ENCODE measurements around the gene LANCL3.
"Not testable (repeated sequence)": the region's sequence is repeated elsewhere in the genome, so short reads cannot be mapped to it uniquely, and the experiment has no call there.

Gene LANCL3

DNA sequence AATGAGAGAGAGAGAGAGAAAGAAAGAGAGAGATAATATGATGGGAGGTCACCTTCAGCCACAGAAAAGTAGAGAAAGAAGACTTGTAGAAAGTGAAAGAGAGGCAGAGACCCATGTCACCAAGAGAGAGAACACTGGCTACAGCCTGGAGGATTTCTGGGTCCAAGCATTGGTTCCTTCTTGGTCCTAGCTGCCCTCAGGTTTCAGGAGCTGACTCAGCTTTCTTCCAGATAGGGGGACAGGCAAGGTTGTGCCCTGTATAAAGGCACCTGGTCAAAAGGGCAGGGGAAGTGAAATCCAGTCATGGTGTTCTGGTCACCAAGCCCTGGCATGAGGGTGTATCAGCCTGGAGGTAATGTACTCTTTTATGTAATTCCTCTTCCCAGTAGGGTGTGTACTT, 66.6 kb downstream of the LANCL3 start:
- no peak for DNase-seq

DNA sequence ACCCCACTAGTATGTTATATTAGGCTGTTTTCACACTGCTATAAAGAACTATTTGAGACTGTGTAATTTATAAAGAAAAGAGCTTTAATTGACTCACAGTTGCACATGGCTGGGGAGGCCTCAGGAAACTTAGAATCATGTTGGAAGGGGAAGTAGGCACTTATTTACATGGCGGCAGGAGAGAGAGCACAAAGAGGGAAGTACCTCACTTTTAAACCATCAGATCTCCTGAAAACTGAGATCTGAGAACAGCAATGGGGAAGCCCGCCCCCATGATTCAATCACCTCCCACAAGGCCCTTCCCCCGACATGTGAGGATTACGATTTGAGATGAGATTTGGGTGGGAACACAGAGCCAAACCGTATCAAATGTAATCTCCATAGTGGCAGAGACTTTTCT, 68.7 kb downstream of the LANCL3 start:
- DNase-seq = no peak

DNA sequence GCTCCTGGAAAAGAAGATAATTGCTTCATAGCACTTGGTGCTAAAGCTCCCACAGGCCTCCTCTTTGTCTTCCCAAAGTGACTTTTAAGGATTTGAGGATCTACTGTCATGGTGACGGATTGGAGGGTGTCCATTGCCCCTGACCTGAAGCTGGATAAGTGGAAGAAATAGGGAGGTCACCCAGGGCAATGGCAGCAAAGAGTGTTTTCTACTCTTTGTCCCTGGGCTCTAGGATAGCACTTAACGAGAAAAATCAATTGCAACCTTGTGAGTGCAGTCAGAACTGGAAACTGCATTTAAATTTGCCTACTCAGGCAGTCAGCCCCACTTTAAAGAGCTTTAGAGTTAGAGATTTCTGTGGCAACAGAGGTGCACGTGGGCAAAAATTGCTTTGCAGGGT, 70.4 kb downstream of the LANCL3 start:
- no peak for DNase-seq

DNA sequence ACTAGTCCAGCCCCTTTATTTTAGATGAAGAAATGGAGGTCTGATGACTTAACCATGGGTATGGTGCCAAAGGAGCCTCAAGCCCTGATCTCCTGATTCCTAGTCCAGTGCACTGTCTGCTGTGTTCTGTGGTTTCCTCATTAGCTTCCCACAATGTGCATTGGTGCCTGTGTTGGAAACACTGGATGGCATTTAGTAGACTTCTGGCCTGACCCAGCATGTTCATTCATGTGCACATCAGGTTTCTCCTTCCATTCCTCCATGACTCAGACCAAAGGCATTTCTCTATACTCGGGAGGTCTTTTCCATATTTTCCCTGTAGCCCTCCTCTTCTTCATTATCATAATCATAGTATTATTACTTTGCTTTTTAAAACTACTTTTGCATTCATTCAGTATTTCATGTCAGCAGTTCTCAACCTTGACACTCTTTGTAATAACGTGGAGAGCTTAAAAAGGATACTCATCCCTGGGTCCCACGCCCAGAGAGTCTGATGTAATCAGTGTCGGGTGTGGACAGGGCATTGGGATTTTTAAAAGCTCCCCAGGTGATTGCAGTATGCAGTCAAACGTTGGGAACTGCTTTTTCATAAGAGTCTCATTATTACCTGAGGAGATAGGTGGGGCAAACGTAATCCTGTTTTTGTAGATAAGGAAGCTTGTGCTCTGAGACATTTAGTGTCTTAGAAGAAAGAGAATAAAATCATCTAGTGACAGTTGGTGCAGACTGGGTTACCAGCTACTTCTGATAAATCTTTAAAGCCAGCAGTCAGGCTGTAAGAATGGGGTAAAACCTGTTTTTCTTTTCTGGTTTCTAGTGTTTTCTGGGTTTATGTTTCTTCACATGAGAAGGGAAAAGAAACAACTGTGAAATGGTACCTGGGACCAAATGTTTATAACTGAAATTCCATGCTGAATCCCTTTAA, 73.2 kb downstream of the LANCL3 start:
- DNase-seq = no peak

DNA sequence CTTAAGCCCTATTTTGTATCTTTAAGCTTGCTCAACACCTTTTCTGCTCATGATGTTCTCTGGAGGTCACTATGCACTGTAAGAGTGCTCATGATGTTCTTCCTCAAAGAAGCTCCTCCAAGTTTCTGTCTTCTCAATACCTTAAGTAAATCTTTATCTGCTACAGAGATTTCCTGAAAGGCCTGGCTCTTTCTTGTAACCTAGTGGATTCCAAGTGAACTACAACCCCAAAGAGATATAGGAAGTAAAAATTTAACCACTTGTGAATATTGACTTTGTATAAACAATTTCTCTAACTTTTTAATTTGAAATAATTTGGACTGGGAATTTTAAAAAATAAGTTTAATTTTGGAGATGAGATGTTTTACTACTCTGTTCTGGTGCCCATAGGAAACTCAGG, 74.8 kb downstream of the LANCL3 start:
- no peak for DNase-seq

DNA sequence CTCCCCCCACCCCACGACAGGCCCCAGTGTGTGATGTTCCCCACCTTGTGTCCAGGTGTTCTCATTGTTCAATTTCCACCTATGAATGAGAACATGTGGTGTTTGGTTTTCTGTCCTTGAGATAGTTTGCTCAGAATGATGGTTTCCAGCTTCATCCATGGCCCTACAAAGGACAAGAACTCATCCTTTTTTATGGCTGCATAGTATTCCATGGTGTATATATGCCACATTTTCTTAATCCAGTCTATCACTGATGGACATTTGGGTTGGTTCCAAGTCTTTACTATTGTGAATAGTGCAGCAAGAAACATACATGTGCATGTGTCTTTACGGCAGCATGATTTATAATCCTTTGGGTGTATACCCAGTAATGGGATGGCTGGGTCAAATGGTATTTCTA, 79.4 kb downstream of the LANCL3 start:
- DNase-seq = not testable (repeated sequence)

DNA sequence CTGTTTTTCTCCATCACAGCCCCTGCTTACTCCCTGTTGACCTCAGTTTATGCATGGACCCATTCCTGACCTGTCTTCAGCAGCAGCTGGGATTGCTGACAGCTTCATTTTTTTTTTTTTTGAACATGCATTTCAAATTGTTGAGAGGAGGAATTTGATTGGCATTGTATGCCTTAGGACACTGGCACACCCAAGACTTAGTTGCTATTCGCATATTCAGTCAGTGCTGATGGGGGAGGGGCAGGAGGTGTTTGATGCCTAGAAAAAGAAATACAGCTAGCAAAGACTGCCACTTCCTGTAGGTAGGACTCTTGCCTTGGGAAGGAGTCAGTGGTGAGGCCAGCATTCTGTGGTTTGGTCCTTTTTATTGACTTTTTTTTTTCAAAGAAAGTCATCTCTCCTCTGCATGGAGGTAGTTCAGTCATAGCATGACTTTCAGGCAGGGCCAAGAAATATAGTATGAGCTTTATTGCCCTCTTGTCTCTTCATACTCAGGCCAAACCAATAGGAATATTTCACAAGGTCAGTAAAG, 80.5 kb downstream of the LANCL3 start:
- DNase-seq = no peak

DNA sequence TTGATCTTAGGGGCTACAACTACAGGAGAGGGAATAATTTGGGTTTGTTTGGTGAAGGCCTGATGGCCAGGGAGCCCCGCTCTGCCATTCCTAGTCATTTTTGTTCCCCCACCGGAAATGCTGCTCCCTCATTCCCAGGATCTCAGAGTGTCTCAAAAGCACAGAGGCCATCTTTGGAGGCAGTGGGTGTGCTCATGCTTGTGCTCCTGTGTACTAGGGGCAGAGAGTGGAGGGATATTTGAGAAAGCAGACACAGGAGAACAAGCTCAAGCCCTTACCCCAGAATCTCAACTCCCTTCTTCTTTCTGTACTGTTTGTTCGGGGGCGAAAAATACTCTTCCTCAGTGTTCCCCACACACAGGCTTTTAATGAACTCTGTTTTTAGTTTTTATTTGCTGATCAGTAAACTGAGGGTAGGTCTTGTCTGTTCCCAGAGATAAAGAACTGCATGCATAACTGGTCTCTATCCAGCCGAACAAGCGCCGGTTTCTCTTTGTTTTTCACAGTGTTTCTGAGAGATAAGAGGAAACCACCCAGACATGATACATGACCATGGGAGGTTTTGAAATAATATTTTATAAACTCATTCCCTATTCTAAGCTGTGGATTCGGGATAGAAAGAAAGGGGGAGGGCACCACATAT, 81.2 kb downstream of the LANCL3 start:
- no peak for DNase-seq

DNA sequence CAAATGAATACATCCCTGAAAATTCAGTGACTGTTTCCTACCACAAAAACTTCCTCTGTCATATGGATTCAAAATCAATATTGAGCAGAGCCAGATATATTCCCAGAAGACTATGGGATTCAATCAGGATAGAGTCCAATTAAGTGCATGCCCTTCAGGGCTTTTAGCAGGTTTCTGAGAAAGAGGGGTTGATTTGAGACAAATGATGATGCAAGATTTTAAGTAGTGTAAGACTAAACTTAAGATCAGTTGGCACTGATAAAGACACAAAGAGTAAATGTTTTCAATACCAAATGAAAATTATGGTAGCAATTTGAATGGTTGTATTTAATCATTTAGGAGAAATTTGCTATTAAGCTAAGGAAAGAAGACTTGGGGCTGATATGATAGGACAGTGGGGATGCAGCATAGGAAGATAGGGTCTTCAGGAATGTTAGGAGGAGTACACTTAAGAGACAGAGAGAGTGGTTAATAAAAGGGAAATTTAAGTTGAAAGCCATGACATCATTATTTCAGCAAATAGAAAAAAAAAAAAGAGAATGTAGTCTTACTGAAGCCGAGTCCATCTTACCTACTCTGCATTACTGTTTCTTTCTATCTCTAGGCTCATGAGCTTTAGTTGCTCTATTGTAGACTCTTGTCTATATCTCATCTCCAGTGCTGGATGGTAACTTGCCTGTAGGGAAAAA, 82.1 kb downstream of the LANCL3 start:
- DNase-seq = no peak

DNA sequence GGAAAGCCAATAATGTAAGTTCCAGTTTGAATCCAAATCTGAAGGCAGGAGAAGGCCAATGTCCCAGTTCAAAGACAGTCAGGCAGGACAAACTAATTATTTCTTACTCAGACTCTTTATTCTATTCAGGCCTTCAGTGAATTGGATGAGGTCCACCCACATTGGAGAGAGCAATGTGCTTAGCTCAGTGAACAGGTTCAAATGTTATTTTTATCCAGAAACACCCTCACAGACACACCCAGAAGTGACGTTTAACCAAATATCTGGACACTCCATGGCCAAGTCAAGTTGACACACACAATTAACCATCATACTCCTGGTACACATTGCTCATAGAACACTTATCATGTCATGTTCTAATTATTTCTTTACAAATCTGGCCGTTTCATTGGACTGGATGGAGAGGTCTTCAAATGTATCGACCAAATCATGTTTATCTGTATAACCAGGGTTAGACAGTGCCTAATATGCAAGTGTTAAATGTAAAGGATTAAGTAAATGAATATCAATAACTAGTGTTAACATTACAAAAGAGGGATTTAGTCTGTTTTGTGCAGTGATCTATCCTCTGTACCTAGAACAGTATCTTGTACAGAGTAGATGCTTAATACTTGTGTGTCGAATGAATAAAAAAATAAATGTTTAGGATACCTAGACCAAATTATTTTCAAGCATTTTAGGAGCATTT, 87.0 kb downstream of the LANCL3 start:
- no peak for DNase-seq

DNA sequence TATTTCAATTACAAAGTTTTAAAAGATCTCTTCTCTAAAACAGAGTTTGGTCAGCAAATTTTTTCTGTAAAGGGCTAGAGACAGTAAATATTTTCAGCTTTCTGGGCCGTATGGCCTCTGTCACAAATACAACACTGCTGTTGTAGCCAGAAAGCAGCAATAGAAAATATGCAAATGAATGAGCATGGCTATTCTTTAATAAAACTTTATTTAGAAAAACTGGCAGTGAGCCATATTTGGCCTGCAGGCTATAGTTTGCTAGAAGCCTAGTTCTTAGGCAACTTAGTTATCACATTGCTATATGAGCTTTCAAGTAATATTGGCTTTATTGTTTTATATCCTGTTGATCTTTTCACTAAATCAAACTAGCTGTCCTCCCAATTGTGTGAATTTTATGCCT, 87.6 kb downstream of the LANCL3 start:
- no peak for DNase-seq

DNA sequence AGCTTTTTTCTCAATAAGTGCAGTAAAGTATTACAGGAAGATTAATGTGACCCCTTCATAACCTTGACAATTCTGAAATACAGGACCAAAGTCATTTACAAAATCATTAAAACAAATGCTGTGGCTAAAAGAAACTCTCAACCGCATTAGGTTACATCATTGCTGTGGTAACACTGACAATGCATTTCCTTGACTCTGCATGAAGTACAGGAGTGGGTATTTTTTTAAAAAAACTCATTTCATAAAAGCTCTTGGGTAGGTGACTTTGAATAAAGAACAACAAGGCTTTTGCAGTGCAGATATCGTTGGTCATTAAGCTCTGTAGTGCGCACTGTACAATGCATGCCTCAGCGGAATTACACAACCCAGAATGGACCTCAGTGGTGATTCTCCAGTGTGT, 90.7 kb downstream of the LANCL3 start:
- no peak for DNase-seq

DNA sequence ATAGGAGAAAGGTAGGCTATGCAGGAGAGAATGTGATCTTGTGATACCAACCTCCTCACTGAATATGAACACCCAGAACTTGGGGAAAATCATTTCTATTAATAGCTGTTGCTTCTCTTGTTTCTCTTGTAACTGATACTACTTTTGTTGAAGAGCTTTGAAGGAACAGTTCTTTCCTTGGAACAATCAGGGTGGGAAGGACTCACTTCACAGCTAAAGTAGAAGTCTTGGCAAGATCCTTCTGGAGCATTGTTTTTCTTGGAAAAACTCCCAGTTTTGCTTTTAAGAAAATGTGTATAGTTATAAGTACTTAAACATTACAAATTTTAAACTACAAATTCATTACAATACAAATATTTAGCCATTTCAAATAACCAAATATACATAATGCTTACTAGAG, 95.1 kb downstream of the LANCL3 start:
- DNase-seq = no peak

DNA sequence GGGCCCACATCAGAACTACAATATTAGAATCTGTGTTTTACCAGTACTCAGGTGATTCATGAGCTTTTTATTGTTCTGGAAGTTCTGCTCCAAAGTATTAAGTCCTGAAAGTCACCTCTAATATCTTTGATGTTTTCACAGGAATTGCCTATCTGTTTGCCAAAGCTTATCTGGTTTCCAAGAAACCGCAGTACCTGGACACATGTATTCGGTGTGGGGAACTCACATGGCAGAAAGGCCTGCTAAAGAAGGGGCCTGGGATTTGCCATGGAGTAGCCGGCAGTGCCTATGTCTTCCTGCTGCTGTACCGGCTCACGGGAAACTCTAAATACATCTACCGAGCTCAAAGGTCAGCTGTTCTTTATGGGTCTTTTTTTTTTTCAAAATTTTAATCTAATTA, 95.7 kb downstream of the LANCL3 start:
- DNase-seq = no peak

DNA sequence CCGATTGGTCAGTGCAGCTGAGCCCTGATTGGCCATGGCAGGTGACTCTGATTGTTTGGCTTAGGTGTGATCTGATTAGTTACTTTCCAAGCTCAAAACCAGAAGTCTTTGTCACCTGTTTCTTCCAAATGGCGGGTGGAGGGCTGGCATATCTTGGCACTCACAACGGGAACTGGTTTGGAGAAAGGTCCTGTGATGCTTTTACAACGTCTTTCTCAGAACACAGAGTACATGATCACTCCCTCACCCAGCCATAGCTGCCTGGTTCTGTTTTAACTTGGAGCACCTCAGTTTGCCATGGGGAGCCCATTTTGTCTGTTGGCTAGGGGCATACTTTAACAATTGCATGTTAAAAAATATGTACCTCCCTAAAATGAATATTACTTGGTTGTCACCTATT, 101.1 kb downstream of the LANCL3 start:
- DNase-seq = no peak

DNA sequence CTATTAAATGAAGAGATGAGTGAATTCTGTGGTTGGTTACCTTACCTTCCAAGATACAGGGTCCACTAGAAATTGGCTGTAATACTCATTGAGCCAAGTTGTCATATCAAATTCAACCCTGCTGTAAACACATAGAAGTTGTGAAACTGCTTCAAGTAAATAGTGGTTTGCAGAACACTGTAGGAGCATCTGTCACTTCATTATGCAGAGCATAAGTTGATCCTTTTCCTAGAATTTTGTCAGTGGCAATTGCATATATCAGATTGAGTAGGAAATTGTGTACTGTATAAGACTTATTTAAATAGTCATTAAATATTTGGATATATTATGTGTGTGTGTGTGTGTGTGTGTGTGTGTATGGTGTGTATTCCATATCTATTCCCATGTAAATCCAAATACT, 105.3 kb downstream of the LANCL3 start:
- DNase-seq = no peak

DNA sequence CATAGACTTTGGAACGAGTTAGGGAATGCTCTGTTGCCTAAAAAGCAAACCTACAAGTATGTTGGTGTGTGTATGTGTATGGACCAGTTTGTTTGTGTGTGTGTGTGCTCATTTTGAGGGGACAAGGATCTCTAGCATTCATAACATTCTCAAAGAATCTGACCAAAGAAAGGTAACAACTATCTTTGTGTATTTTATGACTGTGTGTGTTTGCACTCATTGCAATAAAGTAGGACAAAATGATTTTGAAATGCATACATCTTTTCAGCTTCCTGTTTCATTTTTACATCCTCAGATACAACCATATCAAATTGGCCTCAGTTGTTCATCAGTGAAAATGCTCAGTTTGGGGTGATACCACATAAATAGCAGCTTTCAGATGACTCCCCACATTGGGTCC, 105.8 kb downstream of the LANCL3 start:
- no peak for DNase-seq

DNA sequence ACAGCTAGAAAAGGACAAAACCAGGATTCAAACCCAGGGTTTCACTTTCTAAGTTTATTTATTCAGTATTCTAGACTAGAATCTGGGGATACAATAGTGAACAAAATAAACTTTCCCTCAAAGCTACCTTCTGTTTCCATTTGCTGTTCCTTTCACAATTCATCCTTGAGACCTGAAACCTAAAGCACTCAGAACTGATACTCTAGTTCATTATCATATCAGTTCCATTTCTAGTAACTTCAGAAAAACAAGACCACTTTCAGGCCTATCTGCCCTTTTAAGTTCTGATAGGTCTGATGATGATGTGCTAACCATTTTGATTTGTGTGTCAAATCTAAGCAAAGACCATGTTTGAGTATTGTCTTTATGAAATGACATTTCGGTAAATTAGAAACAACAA, 106.3 kb downstream of the LANCL3 start:
- DNase-seq = no peak

DNA sequence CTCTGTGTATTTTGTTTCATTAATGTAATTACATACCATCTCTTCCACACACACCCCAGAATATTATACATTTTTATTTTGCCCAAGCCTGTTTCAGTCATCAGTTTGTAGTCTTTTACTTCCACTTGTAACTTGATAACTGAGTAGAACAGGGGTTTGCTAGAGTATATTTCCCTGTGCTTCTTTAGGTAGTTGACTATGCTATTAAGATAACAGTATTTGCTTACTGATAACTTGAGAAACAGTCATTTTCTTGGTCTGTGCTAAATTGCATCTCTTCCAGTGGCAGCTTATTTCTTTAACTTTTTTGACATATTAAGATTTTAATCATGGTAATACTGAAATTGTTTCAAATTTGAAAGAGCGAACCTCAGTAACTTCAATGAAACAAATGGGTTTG, 107.1 kb downstream of the LANCL3 start:
- no peak for DNase-seq

DNA sequence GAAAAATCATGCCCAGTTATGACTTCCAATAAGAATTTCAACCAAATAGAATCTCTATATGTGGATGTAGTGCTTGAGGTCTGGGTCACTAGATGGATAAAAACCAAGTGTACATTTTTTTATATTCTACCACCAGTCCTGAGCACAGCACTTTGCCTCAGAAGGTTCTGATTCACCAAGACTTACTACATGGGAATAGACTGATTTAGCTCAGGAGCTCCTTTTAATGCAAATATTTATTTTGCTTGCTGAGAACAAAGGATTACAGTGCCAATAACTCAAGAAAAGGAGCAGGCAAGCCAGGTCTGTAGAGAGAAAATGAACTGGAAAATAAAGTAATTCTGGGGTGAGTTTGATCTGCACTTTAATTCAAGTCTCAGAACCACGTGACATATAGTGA, 107.8 kb downstream of the LANCL3 start:
- no peak for DNase-seq

DNA sequence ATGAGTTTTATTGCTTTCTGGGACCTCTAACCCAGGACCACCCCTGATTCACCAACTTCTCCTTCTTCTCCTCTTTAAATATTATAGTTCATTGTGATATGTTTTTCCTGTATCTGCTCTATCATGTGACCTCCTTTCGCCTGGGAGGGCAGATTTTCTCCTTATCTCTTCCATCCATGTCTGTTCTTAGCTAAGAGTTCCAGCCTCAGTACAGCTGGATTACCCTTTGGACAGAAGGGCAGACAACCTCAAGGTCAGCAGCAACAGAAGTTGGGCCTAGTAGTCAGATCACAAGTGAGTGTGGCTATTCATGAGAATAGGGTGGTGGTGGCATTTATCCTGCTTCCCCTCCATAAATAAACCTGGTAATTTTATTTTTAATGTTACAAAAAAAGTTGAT, 108.4 kb downstream of the LANCL3 start:
- DNase-seq = no peak

DNA sequence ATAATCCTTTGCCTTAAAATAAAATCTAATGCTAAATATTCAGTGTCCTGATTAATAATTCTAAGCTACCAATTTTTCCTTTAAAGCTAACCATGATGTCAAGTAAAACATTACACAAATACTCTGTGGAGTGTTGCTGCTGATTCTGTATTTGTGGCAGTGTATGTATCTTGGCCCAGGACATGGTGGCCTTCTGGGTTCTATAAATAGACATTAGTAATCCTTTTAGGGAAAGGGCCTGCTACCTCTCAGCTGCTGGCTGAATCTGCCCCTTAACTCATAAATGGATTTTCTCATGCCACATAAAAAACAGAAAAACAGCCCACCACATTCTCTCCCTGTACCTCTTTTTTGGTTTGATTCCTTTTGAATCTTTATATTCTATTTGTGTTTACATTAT, 113.0 kb downstream of the LANCL3 start:
- DNase-seq = no peak

DNA sequence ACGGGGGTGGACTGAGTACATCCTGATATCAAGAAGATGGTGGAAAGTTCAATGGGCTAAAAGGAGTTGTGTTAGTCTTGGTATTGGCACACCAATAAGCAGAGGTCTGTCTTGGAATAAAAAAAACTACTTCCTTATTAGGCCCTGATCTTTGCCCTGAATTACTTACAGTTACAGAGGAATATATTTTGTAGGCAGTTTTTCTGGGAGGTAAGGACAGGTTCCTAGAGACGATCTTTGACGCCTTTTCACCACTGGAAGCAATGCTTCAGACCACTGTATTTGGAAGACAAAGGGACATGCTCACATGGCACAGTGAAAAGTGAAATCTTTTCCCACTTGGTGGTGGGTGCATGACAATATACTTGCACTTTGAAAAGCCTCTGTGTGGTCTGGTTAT, 113.5 kb downstream of the LANCL3 start:
- no peak for DNase-seq
